NCI-H748 (cell line): ENCODE measurements around the gene GPAT3.
A peak's percentile ranks its signal among the peaks of the same experiment; 100 is the strongest.

Experiments used
- DNase-seq: peaks from one replicate; lab custom pipeline; 2025; ENCODE audit not compliant: unreplicated experiment; lab: John Stamatoyannopoulos, UW

GPAT3 gene

GRCh38 chr4:83639849-83640493, 104.1 kb downstream of the GPAT3 start:
- peak; percentile 57 for DNase-seq

- DNase-seq, result no peak
Observed at GRCh38 chr4:83643036-83643435, 107.1 kb downstream of the GPAT3 start.

GRCh38 chr4:83644677-83645659, 109.1 kb downstream of the GPAT3 start:
- DNase-seq, result peak; percentile 39

- DNase-seq, result no peak
Observed at GRCh38 chr4:83646538-83647239, 110.8 kb downstream of the GPAT3 start.

- no peak for DNase-seq
Observed at GRCh38 chr4:83651846-83652245, 115.9 kb downstream of the GPAT3 start.
